IPS-15b (cell line): Measurements from ENCODE around the gene ZCCHC9.
"Not testable (repeated sequence)": the region's sequence is repeated elsewhere in the genome, so short reads cannot be mapped to it uniquely, and the experiment has no call there.

Experiments
- H3K27me3 ChIP-seq: one replicate; pipeline ENCODE4 v1.6.1; 2013; ENCODE audit warnings: low read length; ENCODE audit not compliant: control insufficient read depth, insufficient read depth
- H3K36me3 ChIP-seq: one replicate; pipeline ENCODE4 v1.6.1; 2013; ENCODE audit warnings: low read length; ENCODE audit not compliant: control insufficient read depth, insufficient read depth
- H3K4me1 ChIP-seq: one replicate; pipeline ENCODE4 v1.6.1; 2013; ENCODE audit warnings: mild to moderate bottlenecking, low read length; ENCODE audit not compliant: control insufficient read depth, insufficient read depth
- H3K4me3 ChIP-seq: one replicate; pipeline ENCODE4 v1.5.1; 2013; ENCODE audit warnings: low read depth, low read length
- H3K9ac ChIP-seq: one replicate; pipeline ENCODE4 v1.6.1; 2013; ENCODE audit warnings: low read depth, mild to moderate bottlenecking, low read length
- H3K9me3 ChIP-seq: one replicate; pipeline ENCODE4 v1.6.1; 2013; ENCODE audit warnings: mild to moderate bottlenecking, low read length; ENCODE audit not compliant: control insufficient read depth, insufficient read depth

ZCCHC9 gene, protein sequence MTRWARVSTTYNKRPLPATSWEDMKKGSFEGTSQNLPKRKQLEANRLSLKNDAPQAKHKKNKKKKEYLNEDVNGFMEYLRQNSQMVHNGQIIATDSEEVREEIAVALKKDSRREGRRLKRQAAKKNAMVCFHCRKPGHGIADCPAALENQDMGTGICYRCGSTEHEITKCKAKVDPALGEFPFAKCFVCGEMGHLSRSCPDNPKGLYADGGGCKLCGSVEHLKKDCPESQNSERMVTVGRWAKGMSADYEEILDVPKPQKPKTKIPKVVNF

DNA sequence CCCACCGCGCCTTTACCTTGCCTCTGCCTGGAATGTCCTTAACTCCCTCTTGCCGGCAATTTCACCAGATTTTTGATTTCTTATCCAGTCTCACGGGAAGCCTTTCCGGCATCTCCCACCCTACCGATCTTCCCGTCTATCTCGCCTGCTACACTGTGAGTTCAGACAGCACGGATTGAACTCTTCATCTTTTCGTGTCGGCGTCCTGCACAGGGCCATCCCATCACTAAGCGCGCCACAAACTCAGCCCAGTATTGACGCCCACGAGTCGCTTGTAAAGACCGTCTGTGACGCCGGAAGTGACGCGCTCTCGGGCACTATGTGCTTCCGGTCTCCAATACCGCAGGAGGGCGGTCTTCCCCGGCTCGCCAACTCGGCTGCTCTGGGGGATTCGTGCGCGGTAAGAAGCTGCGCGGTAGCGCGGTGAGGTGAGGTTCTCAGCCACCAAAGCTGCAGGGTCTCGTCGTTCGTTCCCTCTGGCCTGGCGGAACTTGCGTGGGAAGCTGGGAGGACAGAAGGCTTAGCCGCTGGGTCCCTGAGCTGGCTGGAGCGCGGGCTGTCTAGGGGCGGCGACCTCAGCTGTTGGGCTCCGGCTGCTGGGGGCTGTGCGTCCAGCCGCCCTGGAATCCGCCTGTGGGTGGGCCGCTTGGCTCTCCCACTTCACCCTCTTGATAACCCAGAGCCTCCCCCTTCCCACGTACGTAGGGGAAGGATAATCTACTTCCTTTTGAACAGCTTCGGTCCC is at the start of gene ZCCHC9:
Gene ZCCHC9, plus strand, starts transcription at position 317 of the 745 bp plus-strand sequence. CDS start 3,171 bp downstream, outside the sequence.
- H3K4me1 ChIP-seq, result peaks cover 7% of the 10 kb centered on the region
- H3K9me3 ChIP-seq, result no peaks in the 10 kb centered on the region
- H3K27me3 ChIP-seq, result no peaks in the 10 kb centered on the region
- peak within 1 kb of the TSS; percentile 97 for H3K9ac ChIP-seq
- H3K36me3 ChIP-seq, result no peaks in the 10 kb centered on the region
- peak within 1 kb of the TSS; percentile 75 for H3K4me3 ChIP-seq

DNA sequence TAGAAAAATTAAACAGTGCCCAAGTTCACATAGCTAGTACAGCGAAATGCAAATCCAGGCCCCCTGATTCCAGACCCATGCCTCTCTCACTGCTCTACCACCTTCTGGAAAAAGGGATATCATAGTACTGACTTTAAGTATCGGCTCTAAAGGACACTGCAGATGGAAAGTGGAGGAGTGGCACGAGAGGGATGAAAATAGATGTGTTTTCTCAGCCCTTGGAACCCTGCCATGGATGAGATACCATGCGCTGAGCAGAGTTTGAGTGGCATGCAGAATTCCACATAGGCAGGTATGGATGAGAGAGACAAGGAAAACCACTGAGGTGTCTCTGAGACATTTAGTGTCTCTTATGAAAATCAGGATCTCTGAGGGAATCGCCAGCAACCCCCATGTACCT is 49.5 kb upstream of the ZCCHC9 start:
- peaks cover 3% of the 10 kb centered on the region for H3K36me3 ChIP-seq
- H3K4me3 ChIP-seq, result no peak overlapping the region

DNA sequence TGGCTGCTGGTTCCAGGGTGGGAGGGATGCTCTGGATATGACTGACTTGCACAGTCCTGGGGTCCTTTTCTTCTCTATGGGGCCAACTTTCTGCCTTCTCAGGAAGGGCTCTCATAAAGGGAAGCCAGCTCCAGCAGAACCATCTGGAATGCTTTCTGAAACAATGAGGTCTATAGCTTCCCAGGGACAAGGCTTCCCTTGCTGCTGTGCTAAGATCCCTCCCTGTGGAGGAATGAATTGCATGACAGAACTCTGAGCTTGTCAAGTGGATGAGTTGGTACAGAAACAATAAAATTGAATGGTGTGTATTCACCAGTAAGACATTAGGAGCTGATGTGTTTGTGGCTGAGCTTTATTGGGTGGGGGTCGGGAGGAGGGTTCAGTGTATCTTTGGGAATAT is 48.5 kb upstream of the ZCCHC9 start:
- Histone ChIP-seq H3K9ac (no peak overlapping the region), H3K4me3 (no peak overlapping the region), H3K27me3 (no peaks in the 10 kb centered on the region), H3K36me3 (peaks cover 3% of the 10 kb centered on the region), H3K9me3 (no peaks in the 10 kb centered on the region), H3K4me1 (no peaks in the 10 kb centered on the region)

More for the DNA sequence above, 49.5 kb upstream of the ZCCHC9 start:
- no peaks in the 10 kb centered on the region for H3K9me3 ChIP-seq
- H3K4me1 ChIP-seq, result no peaks in the 10 kb centered on the region
- no peak overlapping the region for H3K9ac ChIP-seq
- H3K27me3 ChIP-seq, result no peaks in the 10 kb centered on the region

DNA sequence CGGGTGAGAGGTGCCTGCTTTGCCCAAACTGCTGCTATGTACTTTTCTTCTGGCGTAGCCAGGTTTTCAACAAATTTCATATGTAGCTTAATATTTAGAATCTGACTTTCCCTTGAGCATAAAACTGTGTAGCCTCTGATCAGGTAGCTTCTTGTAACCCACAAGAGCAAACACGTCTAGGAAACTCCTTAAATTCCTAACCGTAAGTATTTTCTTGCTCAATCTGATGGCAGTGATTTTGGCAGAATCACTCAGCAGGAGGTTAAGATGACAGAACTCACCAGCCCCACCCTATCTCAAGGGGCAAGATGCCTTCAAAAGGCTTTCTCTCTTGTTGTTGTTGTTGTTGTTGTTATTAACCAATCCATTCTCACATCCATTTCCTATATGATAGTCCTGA is 47.5 kb upstream of the ZCCHC9 start:
- no peaks in the 10 kb centered on the region for H3K9me3 ChIP-seq
- H3K4me1 ChIP-seq, result no peaks in the 10 kb centered on the region
- H3K27me3 ChIP-seq, result no peaks in the 10 kb centered on the region
- peaks cover 3% of the 10 kb centered on the region for H3K36me3 ChIP-seq
- no peak overlapping the region for H3K9ac ChIP-seq
- H3K4me3 ChIP-seq, result no peak overlapping the region

DNA sequence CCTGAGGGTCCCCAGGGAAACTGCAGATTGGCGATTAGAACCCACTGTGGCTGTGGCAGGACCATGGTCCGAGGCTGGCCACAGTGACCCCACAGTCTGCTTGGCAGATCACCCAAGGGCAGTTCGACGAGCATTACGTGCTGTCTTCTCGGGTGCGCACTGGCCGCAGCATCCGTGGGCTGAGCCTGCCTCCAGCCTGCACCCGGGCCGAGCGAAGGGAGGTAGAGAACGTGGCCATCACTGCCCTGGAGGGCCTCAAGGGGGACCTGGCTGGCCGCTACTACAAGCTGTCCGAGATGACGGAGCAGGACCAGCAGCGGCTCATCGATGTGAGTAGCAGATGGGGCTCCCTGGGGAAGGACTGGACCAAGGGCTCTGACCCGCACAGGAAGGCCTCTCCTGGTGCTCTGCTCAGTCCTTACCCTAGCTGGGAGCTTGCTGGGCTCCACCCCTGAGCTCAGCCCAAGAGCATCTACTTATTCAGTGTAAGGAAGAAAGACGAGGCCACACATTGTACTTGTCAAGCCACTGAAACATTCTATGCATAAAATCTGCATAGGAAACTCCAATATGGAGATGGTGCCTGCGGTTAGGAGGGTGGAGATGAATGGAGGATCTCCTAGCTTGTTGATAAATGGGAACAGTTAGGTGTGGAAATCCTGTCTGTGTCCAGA is 46.4 kb upstream of the ZCCHC9 start:
- Histone ChIP-seq H3K4me3 (no peak overlapping the region), H3K9ac (no peak overlapping the region), H3K36me3 (peaks cover 3% of the 10 kb centered on the region), H3K4me1 (no peaks in the 10 kb centered on the region), H3K9me3 (no peaks in the 10 kb centered on the region), H3K27me3 (no peaks in the 10 kb centered on the region)

DNA sequence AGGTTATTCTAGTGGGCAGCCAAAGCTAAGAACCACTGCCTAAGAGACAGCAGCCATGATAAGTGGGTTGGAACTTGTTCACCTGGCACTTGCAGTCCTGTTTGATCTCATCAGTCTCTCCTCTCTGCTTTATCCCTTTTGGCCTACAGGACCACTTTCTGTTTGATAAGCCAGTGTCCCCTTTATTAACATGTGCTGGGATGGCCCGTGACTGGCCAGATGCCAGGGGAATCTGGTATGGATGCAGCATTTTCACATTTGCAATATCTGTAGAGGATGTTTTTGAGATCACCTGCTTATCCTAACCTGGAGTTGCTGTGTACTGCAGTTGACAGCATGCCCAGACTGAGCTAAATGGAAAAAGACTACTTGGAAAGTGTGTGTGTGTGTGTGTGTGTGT is 44.6 kb upstream of the ZCCHC9 start:
- Histone ChIP-seq H3K9me3 (no peaks in the 10 kb centered on the region), H3K36me3 (peaks cover 3% of the 10 kb centered on the region), H3K4me1 (no peaks in the 10 kb centered on the region), H3K9ac (no peak overlapping the region), H3K27me3 (no peaks in the 10 kb centered on the region), H3K4me3 (no peak overlapping the region)

DNA sequence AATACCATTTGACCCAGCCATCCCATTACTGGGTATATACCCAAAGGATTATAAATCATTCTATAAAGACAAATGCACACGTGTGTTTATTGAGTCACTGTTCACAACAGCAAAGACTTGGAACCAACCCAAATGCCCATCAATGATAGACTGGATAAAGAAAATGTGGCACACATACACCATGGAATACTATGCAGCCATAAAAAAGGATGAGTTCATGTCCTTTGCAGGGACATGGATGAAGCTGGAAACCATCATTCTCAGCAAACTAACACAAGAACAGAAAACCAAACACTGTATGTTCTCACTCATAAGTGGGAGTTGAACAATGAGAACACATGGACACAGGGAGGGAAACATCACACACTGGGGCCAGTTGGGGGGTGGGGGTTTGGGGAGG is 38.6 kb upstream of the ZCCHC9 start:
- H3K27me3 ChIP-seq, H3K9ac ChIP-seq, H3K4me1 ChIP-seq, H3K9me3 ChIP-seq, H3K4me3 ChIP-seq, H3K36me3 ChIP-seq: not testable (repeated sequence)

DNA sequence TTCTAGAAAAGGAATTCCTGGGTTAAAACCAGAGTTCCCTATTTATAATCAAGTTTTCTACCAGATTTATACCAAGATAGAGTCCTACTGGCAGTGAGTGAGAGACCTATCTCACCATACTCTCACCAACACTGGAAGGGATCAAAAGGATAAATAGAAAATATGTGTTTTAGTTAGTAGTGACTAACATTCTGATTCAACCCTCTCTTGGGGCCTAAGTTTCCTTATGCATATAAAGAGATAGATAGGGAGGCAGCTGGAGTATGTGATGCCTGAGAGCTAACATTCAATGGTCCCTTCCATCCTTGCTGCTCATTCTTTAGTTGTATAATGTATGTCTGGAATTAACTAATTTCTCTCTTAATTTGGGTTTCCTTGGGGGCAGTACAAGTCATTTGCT is 36.3 kb upstream of the ZCCHC9 start:
- Histone ChIP-seq H3K36me3 (no peaks in the 10 kb centered on the region), H3K4me3 (no peak overlapping the region), H3K9me3 (no peaks in the 10 kb centered on the region), H3K4me1 (peaks cover 13% of the 10 kb centered on the region), H3K27me3 (no peaks in the 10 kb centered on the region), H3K9ac (no peak overlapping the region)

DNA sequence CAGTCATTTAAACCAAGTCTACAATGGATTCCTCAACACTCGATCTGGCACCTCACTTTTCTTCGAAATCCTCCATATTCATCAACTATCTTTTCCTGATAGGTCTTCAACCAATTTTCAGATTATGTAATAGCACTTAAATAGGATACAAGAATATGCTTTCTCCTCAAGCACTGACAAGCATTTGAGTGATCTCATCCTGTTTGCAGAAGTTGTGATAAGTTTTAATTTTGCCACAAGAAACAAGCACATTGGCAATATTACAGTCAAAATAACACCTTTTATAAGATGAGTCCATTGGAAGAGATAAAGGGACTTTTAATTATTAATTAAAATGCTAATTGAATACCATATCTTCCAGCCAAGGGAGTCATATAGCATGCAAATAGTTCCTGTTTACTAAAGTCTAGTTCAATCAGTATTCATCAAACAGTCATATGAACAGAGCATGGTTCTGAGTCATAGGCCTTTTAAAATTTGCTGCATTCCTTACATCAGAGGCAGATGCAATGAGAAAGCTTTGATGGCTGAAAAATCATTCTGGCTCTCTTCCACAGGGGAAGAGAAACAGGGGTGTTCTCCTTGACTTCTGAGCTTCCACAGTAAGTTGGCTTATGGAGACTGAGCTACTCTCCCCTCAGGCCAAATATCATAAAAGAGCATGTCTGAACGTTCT is 32.7 kb upstream of the ZCCHC9 start:
- Histone ChIP-seq H3K4me1 (peaks cover 23% of the 10 kb centered on the region), H3K36me3 (no peaks in the 10 kb centered on the region), H3K9ac (no peak overlapping the region), H3K4me3 (no peak overlapping the region), H3K27me3 (no peaks in the 10 kb centered on the region), H3K9me3 (no peaks in the 10 kb centered on the region)

DNA sequence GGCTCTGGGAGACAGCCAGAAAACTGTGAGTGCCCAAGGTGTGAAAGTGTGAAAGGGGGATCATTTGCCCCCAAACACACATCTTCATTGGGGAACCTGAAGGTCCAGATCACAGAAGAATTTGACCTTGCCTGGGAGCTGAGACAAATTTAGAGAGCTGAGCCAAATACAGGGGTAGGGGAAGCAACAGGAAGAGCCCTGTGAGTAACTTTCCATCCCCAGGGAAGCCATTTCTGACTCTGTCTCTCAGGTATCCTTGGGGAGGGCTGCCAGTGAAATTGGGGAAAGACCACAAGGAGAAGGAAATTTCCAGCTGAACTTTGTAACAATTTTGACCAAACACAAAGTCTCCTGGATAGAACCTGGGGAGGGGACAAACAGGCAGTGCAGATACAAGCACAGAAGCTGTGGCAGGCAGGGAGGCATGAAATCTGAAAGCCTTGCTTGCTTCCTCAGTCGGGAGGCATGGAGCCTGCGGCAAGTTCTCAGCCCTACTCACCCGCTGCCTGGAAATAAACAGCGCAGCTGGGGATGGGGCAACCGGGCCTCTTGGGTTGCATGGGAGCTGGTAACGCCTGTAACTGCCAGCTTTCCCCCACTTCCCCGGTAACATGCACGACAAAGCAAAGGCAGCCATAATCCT is 31.5 kb upstream of the ZCCHC9 start:
- peak overlapping the region; percentile 73 for H3K9ac ChIP-seq
- H3K27me3 ChIP-seq, result no peaks in the 10 kb centered on the region
- H3K36me3 ChIP-seq, result no peaks in the 10 kb centered on the region
- H3K9me3 ChIP-seq, result no peaks in the 10 kb centered on the region
- peak overlapping the region; percentile 50 for H3K4me3 ChIP-seq
- peaks cover 23% of the 10 kb centered on the region for H3K4me1 ChIP-seq

DNA sequence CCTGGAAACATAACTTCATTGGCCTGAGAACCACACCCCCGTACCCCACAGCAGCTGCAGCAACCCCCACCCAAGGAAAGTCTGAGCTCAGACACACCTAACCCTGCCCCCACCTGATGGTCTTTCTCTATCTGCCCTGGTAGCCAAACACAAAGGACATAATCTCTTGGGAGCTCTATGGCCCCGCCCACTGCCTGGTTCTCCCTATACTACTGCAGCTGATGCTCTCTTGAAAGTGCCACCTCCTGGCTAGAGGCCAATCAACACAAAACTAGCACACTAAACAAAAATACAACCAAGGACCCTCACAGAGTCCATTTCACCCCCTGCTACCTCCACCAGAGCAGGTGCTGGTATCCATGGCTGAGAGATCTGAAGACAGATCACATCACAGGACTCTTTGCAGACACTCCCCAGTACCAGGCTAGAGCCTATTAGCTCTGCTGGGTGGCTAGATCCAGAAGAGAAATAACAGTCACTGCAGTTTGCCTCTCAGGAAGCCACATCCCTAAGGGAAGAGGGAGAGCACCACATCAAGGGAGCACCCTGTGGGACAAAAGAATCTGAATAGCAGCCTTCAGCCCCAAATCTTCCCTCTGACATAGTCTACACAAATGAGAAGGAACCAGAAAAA is 30.9 kb upstream of the ZCCHC9 start:
- Histone ChIP-seq H3K9ac (peak overlapping the region; percentile 73), H3K4me3 (peak overlapping the region; percentile 50)
- H3K36me3 ChIP-seq, result not testable (repeated sequence)

More for the DNA sequence above, 30.9 kb upstream of the ZCCHC9 start:
- H3K9me3 ChIP-seq, H3K27me3 ChIP-seq: not testable (repeated sequence)
- H3K4me1 ChIP-seq, result peaks cover 23% of the 10 kb centered on the region
